OCI-LY1 (cell line): Measurements from ENCODE around the gene NUP210L.

Source experiments
- EZH2 ChIP-seq: fragments of 200-600 bp; sonication (generic), shearing (Covaris generic); IDR thresholded peaks from 2 replicates; pipeline ENCODE4 v1.8.0; 2017; ENCODE audit warnings: borderline replicate concordance, mixed run types, mild to moderate bottlenecking, antibody characterized with exemption, low read length, moderate library complexity, mixed read lengths
- TF ChIP-seq, protein P1 (sequence below): fragments of 200-600 bp; sonication (generic), shearing (Covaris generic); IDR thresholded peaks from 2 replicates; pipeline ENCODE4 v1.5.1; 2017; ENCODE audit warnings: mild to moderate bottlenecking, antibody characterized with exemption, low read length, moderate library complexity, mixed read lengths

DNA sequence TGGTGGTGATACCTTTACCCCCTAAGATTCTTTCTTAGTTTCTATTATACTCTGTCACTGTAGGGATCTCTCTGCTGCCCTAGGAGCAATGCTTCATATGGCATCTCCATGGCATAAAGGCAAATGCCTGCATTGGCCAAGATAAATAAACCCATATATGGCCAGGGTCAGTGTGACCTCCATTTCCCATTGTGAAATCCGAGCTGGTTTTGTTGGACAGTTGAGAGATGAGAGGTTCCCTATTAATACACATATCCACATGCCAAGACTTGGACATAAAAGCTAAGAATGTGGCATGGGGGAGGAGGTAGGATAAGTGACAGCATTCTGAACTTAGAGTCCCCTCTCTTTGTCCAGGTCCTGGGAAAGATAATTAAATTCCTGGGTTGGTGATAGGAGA, 35.7 kb upstream of the NUP210L start:
- TF ChIP-seq, protein P1, sequence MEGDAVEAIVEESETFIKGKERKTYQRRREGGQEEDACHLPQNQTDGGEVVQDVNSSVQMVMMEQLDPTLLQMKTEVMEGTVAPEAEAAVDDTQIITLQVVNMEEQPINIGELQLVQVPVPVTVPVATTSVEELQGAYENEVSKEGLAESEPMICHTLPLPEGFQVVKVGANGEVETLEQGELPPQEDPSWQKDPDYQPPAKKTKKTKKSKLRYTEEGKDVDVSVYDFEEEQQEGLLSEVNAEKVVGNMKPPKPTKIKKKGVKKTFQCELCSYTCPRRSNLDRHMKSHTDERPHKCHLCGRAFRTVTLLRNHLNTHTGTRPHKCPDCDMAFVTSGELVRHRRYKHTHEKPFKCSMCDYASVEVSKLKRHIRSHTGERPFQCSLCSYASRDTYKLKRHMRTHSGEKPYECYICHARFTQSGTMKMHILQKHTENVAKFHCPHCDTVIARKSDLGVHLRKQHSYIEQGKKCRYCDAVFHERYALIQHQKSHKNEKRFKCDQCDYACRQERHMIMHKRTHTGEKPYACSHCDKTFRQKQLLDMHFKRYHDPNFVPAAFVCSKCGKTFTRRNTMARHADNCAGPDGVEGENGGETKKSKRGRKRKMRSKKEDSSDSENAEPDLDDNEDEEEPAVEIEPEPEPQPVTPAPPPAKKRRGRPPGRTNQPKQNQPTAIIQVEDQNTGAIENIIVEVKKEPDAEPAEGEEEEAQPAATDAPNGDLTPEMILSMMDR: no peak
- TF ChIP-seq EZH2: no peak
